ENCODE data around the gene GIMAP6.
"Not testable (repeated sequence)": the region's sequence is repeated elsewhere in the genome, so short reads cannot be mapped to it uniquely, and the experiment has no call there.

GIMAP6 gene

GRCh38 chr7:150645259-150646020, 13.3 kb upstream of the GIMAP6 start:
- DNase-seq (ENCODE audit: low read depth): no peak

- no peak for DNase-seq (ENCODE audit: low read depth)
Measured at GRCh38 chr7:150642926-150643325, 10.7 kb upstream of the GIMAP6 start.

- DNase-seq (ENCODE audit: low read depth): no peak
Measured at GRCh38 chr7:150641854-150642253, 9.7 kb upstream of the GIMAP6 start.

GRCh38 chr7:150633926-150634325, 1.7 kb upstream of the GIMAP6 start:
- no peak for DNase-seq (ENCODE audit: low read depth)

- no peak for DNase-seq (ENCODE audit: low read depth)
Measured at GRCh38 chr7:150631084-150631826, 930 bp downstream of the GIMAP6 start.

- no peak for DNase-seq (ENCODE audit: low read depth)
Measured at GRCh38 chr7:150629347-150629746, 2.8 kb downstream of the GIMAP6 start.

GRCh38 chr7:150627959-150628358, 4.2 kb downstream of the GIMAP6 start:
- no peak for DNase-seq (ENCODE audit: low read depth)

- no peak for DNase-seq (ENCODE audit: low read depth)
Measured at GRCh38 chr7:150626696-150627095, 5.5 kb downstream of the GIMAP6 start.

GRCh38 chr7:150621376-150621775, 10.8 kb downstream of the GIMAP6 start:
- DNase-seq (ENCODE audit: low read depth): no peak

- DNase-seq (ENCODE audit: low read depth): no peak
Measured at GRCh38 chr7:150620617-150621371, 11.4 kb downstream of the GIMAP6 start.

- no peak for DNase-seq (ENCODE audit: low read depth)
Measured at GRCh38 chr7:150620061-150620460, 12.1 kb downstream of the GIMAP6 start.

- not testable (repeated sequence) for DNase-seq (ENCODE audit: low read depth)
Measured at GRCh38 chr7:150615221-150615755, 16.9 kb downstream of the GIMAP6 start.

- DNase-seq (ENCODE audit: low read depth): not testable (repeated sequence)
Measured at GRCh38 chr7:150614426-150614825, 17.8 kb downstream of the GIMAP6 start.

- DNase-seq (ENCODE audit: low read depth): no peak
Measured at GRCh38 chr7:150613880-150614279, 18.3 kb downstream of the GIMAP6 start.

- DNase-seq (ENCODE audit: low read depth): no peak
Measured at GRCh38 chr7:150612925-150613324, 19.3 kb downstream of the GIMAP6 start.

GRCh38 chr7:150610233-150610632, 22.0 kb downstream of the GIMAP6 start:
- DNase-seq (ENCODE audit: low read depth): no peak

GRCh38 chr7:150603600-150603999, 28.6 kb downstream of the GIMAP6 start:
- DNase-seq (ENCODE audit: low read depth): not testable (repeated sequence)

GRCh38 chr7:150595361-150595760, 36.8 kb downstream of the GIMAP6 start:
- no peak for DNase-seq (ENCODE audit: low read depth)

GRCh38 chr7:150594805-150595204, 37.4 kb downstream of the GIMAP6 start:
- DNase-seq (ENCODE audit: low read depth): no peak

GRCh38 chr7:150587551-150587950, 44.6 kb downstream of the GIMAP6 start:
- no peak for DNase-seq (ENCODE audit: low read depth)

- no peak for DNase-seq (ENCODE audit: low read depth)
Measured at GRCh38 chr7:150586785-150587152, 45.4 kb downstream of the GIMAP6 start.

GRCh38 chr7:150586068-150586784, 46.0 kb downstream of the GIMAP6 start:
- no peak for DNase-seq (ENCODE audit: low read depth)

All from stromal cell of bone marrow (primary cell).